RCC 7860 (cell line): ENCODE measurements around the gene EIF6.

ENCODE experiments used
- DNase-seq: peaks from one replicate; pipeline ENCODE4 v3.0.0-alpha.2; 2015; ENCODE audit warnings: low spot score
- FAIRE-seq: peaks from 2 replicates; lab custom pipeline; 2012; peaks lifted over from hg19 to GRCh38; lab: Jason Lieb, UNC

EIF6 gene

GRCh38 chr20:35232575-35232974 lies 52.0 kb downstream of the EIF6 start:
- no peak for FAIRE-seq
- peak; percentile 72 for DNase-seq
